SK-N-MC (cell line): ENCODE measurements around the gene PLA2G4D.

Source experiments
- EZH2 ChIP-seq: fragments of 200-600 bp; sonication (generic); IDR thresholded peaks from one replicate; pipeline ENCODE4 v1.6.1; 2017; ENCODE audit warnings: antibody characterized with exemption
- POLR2AphosphoS5 ChIP-seq: IDR thresholded peaks from 2 replicates; pipeline ENCODE4 v1.6.1; 2012; ENCODE audit warnings: mild to moderate bottlenecking, low read depth, low read length, borderline replicate concordance

DNA sequence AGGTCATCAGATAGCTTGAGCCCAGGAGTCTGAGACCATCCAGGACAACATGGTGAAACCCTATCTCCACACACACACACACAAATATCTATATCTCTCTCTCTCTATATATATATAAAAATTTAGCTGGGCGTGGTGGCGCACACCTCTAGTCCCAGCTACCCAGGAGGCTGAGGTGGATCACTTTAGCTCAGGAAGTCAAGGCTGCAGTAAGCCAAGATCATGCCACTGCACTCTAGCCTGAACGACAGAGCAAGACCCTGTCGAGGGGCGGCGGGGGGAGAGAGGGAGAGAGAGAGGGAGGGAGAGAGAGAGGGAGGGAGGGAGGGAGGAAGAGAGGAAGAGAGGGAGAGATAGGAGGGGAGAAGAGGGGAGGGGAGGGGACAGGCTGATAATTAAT, 34.1 kb upstream of the PLA2G4D start:
- TF ChIP-seq EZH2 (no peak), POLR2AphosphoS5 (no peak)
